HG02642 (cell line): ENCODE results near the gene MFAP5.

Experiments
- ATAC-seq: cut with Tn5 transposase; IDR thresholded peaks from one replicate; pipeline ENCODE4 v1.9.1; 2021; ENCODE audit warnings: mild to moderate bottlenecking; ENCODE audit not compliant: unreplicated experiment, poor library complexity

MFAP5 gene, protein sequence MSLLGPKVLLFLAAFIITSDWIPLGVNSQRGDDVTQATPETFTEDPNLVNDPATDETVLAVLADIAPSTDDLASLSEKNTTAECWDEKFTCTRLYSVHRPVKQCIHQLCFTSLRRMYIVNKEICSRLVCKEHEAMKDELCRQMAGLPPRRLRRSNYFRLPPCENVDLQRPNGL

DNA sequence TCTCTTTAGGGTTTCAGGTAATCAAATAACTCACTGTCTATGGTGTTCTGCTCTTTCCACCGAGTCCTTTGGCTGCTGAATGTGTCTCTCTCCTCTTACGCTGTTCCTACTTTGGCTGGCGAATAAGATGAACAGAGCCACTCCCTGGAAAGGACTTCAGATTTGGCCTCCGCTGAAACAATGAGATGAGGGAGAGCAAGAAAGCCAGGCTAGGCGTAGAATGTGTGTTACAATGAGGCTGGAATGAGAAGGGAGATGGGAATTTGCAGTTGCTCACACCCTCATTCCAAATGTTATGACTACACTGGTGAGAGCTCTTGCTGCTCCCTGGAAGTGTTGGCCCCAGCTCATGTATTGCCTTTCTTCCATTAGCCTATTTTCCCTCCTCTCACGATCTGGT lies at the start of gene MFAP5:
MFAP5 (minus strand) TSS at position 234 of the 400 bp plus-strand sequence. CDS start 722 bp downstream, outside the sequence.
- ATAC-seq: no peak

DNA sequence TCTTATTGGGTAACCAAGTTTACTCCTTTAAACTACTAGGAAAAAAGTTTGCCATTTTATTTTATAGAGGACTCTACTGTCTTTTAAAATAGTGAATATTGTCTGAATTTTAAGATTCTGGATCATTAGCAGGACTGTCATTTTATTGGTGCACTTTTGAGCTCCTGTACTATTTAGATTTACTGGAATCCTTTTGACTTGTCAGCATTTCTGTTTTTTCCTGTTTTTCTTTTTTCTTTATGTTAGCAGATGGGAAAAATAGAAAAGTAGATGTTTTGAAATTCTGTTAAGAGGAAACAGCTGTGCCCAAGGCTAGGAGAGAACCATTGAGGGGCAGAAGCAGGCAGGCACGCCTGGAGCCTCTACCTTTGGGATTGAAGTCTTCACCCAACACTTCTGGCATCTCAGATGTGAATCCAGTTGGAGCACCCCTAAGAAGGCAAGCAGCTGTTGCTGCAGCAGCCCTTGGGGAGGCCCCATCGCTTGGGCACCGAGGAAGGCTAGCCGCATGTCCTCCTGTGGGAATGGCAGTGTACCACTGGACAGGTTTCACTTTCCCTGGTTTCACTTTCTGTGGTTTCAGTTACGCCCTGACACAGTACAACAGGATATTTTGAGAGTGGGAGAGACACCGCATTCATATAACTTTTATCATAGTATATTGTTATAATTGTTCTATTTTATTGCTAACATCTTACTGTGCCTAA lies 46.7 kb upstream of the MFAP5 start:
- ATAC-seq: no peak

DNA sequence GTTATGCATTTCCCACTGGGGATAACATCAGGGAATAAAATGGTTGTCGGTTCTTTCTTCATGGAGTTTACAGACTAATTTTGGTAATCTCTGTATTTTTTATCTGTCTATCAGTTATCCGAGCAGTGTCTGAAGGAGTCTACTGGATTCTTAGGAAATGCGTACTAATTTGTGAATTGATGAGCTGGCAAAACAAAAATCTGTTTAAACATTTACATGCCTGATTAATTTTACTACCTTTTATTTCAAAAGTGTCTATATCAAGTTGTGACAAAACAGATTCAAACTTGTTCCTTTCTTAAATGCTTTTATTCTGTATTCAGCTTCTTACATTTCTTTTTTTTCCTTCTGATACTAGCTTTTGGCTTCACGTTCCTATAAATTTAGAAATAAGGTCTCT lies 39.5 kb upstream of the MFAP5 start:
- no peak for ATAC-seq

DNA sequence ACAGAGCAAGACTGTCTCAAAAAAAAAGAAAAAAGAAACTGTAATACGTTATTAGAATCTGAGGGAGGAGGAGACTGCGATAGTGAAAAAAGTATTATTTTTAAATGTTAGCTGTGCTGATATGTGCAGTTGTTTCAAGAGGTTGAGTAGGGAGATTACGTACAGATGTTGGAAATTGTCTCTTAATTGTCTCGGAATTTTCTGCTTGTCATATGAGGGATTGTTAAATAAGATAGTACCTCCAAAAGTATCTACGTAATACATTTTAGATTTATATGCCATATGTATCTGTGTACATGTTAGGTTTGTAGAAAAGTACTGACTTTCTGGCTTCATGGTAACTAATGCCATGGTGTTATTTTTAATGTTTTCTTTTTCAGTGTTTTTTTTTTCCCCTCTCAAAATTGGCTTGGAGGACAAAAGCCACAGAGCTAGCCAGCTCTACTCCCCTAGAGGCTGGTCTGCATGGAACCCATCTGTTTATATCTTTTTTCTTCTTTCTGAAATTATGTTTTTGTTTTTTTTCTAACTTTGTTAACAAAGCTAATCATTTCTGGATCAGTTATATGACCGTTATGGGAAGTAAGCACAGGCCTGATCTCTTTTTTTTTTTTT lies 38.5 kb upstream of the MFAP5 start:
- ATAC-seq: no peak

DNA sequence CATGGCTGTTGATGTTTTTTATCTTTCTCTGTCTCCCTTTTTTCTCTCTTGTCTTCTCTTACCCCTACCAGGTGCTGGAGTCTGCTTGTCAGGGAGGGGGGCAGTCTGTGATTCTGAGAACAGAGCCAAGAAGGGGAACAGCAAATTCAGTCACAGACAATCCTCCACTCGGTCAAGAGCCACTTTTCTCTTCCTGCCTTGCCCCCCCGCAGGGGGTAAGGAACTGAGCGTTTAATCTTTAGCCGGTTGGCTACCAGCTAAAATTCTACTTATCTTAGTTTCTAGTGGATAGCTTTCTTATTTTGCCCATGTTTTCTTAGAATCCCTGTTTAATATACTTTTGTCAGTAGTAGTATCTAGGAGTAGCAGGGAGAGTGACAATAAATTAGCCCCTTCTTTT lies 37.1 kb upstream of the MFAP5 start:
- ATAC-seq: no peak

DNA sequence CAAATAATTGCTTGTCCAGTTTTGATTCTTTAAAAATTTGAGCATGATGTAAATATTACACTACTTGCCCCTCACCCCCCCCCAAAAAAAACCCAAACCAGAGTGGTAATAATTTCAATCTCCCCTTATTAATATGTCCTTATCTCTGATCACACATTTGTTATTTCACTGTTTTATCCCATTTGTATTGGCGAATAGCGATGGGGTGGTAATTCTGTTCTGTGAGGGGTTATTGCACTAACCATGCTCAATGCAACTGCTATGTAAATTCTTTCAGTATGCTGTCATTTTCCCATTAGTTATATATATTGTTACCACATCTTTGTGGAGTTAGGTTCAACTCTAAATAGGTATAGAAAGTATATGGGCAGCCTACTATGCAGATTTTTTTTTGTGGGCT lies 36.3 kb upstream of the MFAP5 start:
- no peak for ATAC-seq

DNA sequence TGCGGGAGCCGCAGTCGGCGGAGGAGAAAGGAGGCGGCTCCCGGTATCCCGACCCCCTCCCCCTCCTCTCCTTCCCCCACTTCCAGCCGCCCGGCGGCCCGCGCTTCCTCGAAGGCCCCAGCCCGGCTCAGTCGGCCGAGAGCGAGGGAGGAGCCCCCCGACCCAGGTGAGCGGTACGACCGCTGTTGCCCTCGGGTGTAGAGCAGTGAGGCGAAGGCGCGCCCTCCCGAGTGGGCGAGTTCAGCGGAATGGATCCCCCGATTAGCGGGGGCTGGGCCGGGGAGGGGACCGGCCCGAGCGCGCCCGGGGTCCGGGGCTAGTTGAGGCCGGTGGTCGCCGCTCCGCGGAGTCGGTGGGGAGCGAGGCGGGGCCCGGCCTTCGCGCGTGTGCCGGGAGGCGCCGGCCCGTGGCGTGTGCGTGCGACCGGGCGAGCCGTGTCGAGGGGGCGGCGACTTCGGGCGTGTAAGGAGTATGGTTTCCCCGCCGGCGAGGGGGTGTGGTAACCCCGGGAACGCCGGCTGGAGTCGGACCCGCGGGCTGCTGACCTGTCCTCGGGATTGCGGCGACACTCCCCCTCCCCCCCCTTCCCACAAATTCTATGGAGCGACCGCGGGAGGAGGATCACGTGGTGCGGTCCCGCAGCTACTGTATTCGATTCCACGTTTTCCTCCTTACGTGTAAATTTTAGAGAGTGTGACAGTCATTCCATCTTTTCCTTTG lies 35.7 kb upstream of the MFAP5 start:
- ATAC-seq: peak; percentile 43

DNA sequence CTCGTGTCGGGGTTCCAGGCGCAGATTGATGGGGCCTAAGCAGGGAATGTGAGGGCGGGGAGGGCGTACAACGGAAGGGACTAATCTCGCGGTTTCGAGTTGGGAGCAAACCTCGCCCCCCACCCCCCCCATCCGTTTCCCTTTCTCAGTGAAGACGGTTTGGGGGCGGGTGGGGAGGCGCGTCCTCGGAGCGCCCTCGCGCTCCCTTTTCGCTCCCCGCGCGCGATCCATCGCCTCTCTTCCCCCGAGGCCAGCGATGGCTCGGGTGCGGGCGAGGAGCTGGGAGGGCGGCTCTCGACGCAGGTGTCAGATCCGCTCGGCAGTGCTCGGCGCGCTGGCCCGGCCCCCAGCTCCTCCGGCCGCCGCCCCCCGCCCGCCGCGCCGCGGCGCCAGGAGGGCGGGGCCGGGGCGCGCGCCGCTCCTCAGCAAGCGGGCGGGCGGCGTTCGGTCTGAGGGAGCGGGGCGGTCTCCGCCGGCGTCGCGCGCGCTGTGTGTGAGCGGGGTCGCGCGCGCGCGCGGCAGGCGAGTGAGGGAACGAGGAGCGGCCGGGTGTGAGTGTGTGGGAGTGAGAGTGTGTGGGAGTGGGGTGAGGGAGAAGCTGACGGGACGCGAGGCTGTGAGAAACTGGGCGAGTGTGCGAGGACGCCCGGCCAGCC lies 35.0 kb upstream of the MFAP5 start, which contains the start of gene RIMKLB:
RIMKLB (plus strand) TSS at position 516 of the 656 bp plus-strand sequence. CDS start 15,876 bp downstream, outside the sequence.
- peak; percentile 80 for ATAC-seq

DNA sequence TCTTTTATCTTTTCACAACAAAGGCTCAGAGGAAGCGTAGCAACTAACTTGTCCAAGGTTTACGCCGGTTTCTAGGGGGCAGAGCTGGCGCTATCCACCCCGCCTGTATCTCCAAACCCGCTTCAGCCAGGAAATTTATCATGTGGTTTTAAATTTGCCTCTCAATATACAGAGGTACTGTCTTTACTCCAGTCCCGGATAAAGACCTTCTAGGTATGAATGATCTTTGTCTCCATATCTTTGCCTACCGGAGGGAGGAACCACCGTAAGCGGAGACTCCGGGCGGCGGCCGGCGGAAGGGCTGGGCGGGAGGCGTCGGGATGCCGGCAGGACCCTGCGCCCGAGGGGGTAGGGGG lies 34.5 kb upstream of the MFAP5 start:
- peak; percentile 28 for ATAC-seq

DNA sequence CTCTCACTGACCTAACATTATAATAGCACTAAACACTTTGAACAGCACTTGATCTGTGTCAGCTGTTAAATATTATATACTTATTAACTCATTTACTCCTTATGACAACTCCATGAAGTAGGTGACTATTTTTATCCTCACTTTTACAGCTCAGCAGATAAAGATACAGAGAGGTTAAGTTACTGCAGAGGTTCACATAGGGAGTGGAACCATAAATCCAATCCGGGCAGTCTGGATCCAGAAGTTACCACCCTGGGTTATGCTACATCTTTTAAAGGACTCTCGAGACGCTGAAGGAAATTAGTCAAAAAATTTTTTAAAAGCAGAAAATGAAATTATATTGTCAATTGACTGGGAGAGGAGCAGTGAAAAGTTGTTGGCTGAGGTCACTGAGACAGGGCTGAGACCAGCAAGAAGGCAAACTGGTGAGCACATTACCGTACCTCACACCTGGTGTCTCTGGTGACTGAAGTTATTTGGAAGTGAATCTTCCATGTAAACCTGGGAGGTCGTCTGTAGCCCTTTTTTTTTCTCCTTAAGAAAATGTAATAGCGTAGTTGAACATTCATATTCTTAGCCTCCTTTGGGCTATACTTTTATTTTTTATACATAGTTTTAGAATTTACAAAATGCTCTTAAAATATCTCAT lies 33.9 kb upstream of the MFAP5 start:
- no peak for ATAC-seq

DNA sequence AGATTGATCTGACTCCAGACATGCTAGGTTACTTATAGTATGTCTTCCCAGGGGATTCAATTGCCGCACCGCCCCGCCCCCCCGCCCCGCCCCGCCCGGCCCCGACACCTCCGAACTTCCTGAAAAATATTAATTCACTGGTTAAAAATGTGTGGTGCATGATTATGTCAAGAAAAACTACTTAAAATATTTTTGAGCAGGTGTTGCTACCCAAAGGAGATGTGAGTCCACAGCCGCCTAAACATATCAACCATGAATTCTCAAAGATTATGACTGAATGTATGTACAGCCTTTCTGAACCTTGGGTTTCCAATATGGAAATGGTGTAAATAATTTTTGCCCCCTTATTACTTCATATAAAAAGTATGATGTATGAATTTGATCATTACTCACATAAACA lies 32.5 kb upstream of the MFAP5 start:
- ATAC-seq: no peak

DNA sequence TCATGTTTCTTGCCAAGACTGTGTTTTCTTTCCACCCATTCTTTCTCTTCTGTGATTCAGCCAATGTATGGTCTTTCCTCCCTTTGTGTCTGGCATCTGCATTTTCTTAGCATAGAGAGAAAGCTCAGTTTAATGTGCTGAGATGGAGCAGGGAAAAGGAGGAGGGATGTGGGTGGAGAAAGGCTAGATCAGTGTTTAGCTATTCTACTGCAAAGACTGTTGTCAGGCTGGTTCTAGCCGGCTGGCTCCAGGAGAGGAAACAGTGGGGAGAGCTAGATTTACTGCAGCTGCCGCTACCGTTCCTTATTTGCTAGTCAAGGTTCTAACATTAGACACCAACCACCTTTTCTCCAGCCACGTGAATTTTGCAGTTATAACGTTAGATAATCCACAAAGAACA lies 29.9 kb upstream of the MFAP5 start:
- no peak for ATAC-seq

DNA sequence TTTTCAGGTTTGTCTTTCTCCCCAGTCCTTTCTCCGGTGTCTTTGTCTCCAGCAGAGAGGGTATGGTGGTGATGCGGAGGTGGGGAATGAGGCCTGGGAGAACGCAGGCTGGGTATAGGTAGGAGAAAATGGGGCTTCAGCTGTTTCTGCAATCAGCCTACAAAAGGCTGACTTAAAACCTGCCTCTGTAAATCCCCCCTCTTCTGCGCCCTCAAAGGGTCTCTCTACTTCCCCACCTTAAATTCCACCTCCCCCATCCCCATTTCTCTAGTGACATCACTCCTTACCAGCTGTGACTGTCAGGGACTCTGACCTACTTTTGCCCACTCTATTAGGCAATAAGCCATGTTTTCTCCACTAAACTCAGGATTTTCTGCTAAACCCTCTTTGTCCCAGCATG lies 27.1 kb upstream of the MFAP5 start:
- ATAC-seq: no peak

DNA sequence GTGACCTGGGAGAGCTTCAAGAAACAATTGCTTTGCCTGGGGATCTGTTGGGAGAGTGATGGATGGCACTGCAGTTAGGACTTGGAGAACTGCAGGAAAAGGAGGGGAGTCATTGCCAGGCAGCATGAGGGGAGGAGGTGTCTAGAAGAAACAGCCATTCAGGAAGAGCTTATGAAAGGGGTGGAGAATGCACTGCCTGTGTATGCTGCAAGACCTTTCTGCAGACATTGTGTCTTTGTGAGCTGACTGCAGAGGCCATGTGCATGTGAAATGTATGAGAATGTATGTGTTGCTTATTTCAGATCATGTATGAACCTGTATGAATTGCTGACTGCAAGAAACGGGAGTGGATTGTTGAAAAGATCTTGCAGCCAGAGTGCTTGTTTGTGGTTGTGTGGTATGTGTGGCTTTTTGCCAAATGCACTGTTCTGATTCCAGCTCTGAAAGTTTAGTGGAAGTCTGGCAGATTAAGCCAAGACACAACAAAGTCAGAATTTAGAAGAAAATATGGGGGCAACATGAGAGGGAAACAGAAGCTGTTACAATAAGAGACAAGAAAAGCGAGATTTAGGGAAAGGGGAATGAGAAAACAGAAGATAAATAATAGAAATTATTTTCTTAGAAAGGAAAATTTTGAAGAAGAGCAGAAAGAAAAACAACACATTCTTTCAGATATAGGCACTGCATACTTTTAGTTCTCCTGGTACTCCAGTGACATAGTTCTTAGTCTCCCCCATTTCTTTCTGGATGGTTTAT lies 25.4 kb upstream of the MFAP5 start:
- no peak for ATAC-seq

DNA sequence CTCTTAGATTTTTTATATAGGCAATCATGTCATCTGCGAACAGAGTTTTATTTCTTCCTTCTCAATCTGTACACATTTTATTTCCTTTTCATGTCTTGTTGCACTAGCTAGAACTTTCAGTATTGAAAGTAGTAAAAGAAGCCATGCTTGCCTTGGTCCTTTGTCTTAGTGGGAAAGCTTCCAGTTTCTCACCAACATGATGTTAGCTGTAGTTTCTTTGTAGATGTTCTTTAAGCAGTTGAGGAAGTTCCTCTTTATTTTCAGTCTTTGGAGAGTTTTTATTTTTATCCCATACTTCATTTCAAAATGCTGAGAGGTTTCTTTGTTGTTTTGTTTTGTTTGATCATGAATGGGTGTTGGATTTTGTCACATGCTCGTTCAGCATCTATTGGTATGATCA lies 22.4 kb upstream of the MFAP5 start:
- ATAC-seq: no peak

DNA sequence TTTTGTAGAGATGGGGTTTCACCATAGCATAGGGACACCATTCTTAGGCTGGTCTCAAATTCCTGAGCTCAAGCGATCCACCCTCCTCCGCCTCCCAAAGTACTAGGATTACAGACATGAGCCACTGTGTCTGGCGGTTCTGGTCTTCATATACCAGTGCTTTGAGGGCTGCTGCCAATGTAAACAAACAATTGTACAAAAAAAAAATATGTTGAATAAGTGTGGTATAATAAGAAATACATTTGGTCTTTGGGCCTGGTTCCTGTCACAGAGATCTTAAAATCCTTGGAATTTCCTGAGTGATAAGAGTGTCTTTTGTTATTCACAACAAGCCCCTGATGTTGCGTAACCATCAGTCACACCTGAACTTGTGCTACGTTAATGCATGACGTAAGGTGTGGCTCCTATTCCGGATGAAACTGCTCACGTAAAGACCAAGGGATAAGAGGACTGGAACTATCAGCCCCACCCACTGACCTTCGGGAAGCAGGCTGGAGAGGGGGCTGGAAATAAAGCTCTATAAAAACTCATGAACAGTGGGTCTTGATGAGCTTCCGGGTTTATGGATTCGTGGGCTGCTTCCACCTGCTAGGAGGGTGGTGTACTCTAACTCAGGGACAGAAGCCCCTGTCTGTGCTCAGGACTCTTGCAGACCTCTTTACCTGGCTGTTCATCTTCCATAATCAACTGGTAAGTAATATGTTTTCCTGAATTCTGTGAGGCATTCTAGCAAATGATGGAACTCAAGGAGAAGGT lies 18.7 kb upstream of the MFAP5 start:
- ATAC-seq: no peak

DNA sequence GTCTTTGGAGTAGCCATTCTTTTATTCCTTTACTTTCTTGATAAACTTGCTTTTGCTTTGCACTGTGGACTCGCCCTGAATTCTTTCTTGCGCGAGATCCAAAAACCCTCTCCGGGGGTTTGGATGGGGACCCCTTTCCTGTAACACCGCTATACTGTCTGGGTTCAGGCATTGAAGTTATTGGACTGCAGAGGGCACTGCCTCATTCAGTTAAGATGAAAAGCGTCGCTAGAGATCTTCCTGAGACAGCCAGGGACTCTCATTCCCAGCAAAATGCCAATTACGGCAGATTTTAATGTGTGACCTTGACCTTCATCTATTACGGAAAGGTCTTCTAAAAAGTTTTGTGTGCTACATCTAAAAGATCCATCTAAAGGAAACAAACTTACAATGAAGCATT lies 17.9 kb upstream of the MFAP5 start:
- no peak for ATAC-seq

DNA sequence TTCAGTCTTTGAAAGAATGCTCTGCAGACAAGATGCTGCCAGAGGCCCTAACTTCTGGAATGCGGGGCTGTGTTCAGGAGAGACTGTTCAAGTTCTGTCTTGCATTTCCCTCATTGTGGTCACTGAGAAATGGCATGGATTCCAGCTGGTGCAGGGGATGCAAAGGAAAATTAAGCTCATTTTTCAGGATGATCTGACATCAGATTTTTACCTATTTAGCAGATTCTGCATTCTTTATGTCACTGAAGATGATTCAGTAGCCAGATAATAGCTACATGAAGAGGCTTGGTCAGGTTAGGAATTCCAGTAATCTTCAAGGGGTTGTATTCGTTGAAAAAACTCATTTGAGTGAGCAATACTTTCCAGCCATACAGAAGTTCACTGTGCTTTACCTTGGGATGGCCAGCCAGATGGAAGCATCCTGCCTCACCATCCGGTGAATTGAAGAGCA lies 16.1 kb upstream of the MFAP5 start:
- ATAC-seq: no peak

DNA sequence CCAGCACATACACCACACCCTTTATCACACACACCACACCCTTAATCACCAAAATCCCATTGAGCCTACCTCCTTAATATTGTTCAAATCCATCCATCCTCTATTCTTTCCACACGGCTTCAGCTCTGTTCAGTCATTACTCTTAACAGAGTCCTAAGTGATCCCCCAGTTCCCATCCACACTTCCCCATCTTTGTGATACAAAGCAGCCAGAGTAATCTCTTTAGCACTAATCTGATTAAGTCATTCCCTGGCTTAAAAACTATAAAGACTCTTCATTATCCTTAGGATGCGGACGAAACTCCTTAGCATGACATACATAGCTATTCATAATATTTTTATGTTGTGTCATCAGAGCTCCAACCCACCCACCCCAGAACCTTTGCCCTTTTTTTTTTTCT lies 14.7 kb upstream of the MFAP5 start:
- no peak for ATAC-seq
